ENCODE measurements around the gene PTPN4. TPM values are rescaled to one million over a fixed set of nuclear protein-coding genes. Genes with fewer than 3 reads are reported as not detected.
A peak's percentile ranks its signal among the peaks of the same experiment; 100 is the strongest.

The PTPN4 gene
- total RNA-seq, 1 experiment from 2014 or later: 46.8 TPM

- Mint-ChIP-seq H3K27ac (ENCODE audit: unreplicated experiment) (peak overlapping the region; percentile 81), H3K9me3 (ENCODE audit: unreplicated experiment) (no peaks in the 10 kb centered on the region), H3K36me3 (ENCODE audit: insufficient read depth, unreplicated experiment) (peaks cover 24% of the 10 kb centered on the region), H3K27me3 (ENCODE audit: insufficient read depth, unreplicated experiment) (no peaks in the 10 kb centered on the region), H3K4me1 (ENCODE audit: low read depth, unreplicated experiment) (peaks cover 28% of the 10 kb centered on the region), H3K4me3 (ENCODE audit: unreplicated experiment) (peak overlapping the region; percentile 74)
- peaks cover 9% of the 10 kb centered on the region for H3K4me1 ChIP-seq
- CTCF ChIA-PET: no interaction called here
- no peak for TF ChIP-seq CTCF (IDR thresholded peaks at IDR 0.05; ENCODE audit: insufficient read depth in 1 of 2, low read depth in 1 of 2, low read length in 1 of 2, severe bottlenecking in 1 of 2, unreplicated experiment in 1 of 2)
- peak overlapping the region; percentile 62 for H3K4me3 ChIP-seq (ENCODE audit: low read depth, low read length)
- H3K36me3 ChIP-seq (ENCODE audit: control insufficient read depth, insufficient read depth, low read length): no peaks in the 10 kb centered on the region
- no peaks in the 10 kb centered on the region for H3K27me3 ChIP-seq (replicated peaks; ENCODE audit: control insufficient read depth, insufficient read depth, low read length)
- no peak for DNase-seq
- BruUV-seq (replicated peaks): TSS peak; percentile 79
- no peaks in the 10 kb centered on the region for H3K9me3 ChIP-seq
- POLR2A ChIA-PET: interaction anchor here (0.6 to 1.3 kb wide), 10 partner anchors 8 to 525 kb away, joined by 3 to 13 read pairs (median 4); partner anchors contain the start of gene TMEM185B
- intact Hi-C loops (cut with micrococcal nuclease; ENCODE audit: unreplicated experiment): loop anchor here (2.0 to 10.0 kb wide), 4 partner anchors 20 to 258 kb away; partner anchors contain the start of gene PTPN4
Observed at GRCh38 chr2:120012363-120012762, 252.6 kb downstream of the PTPN4 start.

- Histone ChIP-seq H3K9me3 (no peaks in the 10 kb centered on the region), H3K4me1 (peaks cover 10% of the 10 kb centered on the region), H3K4me3 (ENCODE audit: low read depth, low read length) (peak within 1 kb of the TSS; percentile 62), H3K36me3 (ENCODE audit: control insufficient read depth, insufficient read depth, low read length) (no peaks in the 10 kb centered on the region), H3K27me3 (replicated peaks; ENCODE audit: control insufficient read depth, insufficient read depth, low read length) (no peaks in the 10 kb centered on the region)
- H3K4me1 Mint-ChIP-seq (ENCODE audit: low read depth, unreplicated experiment): peaks cover 24% of the 10 kb centered on the region
- BruUV-seq (replicated peaks): no TSS peak
- H3K4me3 Mint-ChIP-seq (ENCODE audit: unreplicated experiment): peak within 1 kb of the TSS; percentile 74
- ChIA-PET POLR2A (interaction anchor here (0.5 to 1.3 kb wide), 18 partner anchors 9 to 1999 kb away, joined by 3 to 13 read pairs (median 4); partner anchors contain the start of gene TMEM185B), CTCF (interaction anchor here (0.6 to 1.2 kb wide), 2 partner anchors 134 to 162 kb away, joined by 3 to 5 read pairs; no protein-coding TSS in a partner anchor)
- H3K9me3 Mint-ChIP-seq (ENCODE audit: unreplicated experiment): no peaks in the 10 kb centered on the region
- H3K27me3 Mint-ChIP-seq (ENCODE audit: insufficient read depth, unreplicated experiment): no peaks in the 10 kb centered on the region
- TF ChIP-seq CTCF (IDR thresholded peaks at IDR 0.05; ENCODE audit: insufficient read depth in 1 of 2, low read depth in 1 of 2, low read length in 1 of 2, severe bottlenecking in 1 of 2, unreplicated experiment in 1 of 2): no peak
- intact Hi-C loops (cut with micrococcal nuclease; ENCODE audit: unreplicated experiment): loop anchor here (1.0 to 10.0 kb wide), 5 partner anchors 20 to 258 kb away; partner anchors contain the start of gene PTPN4
- peak within 1 kb of the TSS; percentile 81 for H3K27ac Mint-ChIP-seq (ENCODE audit: unreplicated experiment)
- peak; percentile 95 to 96 for DNase-seq
- peaks cover 24% of the 10 kb centered on the region for H3K36me3 Mint-ChIP-seq (ENCODE audit: insufficient read depth, unreplicated experiment)
Observed at GRCh38 chr2:120012771-120013596, 253.3 kb downstream of the PTPN4 start, which contains the start of gene EPB41L5. Gene EPB41L5, plus strand, starts transcription at chr2:120013077. Its CDS starts 6,008 bp downstream, at chr2:120019085.

GRCh38 chr2:120013597-120014223 is 254.0 kb downstream of the PTPN4 start:
- H3K27me3 Mint-ChIP-seq (ENCODE audit: insufficient read depth, unreplicated experiment): no peaks in the 10 kb centered on the region
- peaks cover 23% of the 10 kb centered on the region for H3K4me1 Mint-ChIP-seq (ENCODE audit: low read depth, unreplicated experiment)
- peak overlapping the region; percentile 81 for H3K27ac Mint-ChIP-seq (ENCODE audit: unreplicated experiment)
- no peaks in the 10 kb centered on the region for H3K9me3 Mint-ChIP-seq (ENCODE audit: unreplicated experiment)
- intact Hi-C loops (cut with micrococcal nuclease; ENCODE audit: unreplicated experiment): loop anchor here (1.0 to 10.0 kb wide), 5 partner anchors 21 to 259 kb away; partner anchors contain the start of gene PTPN4
- Histone ChIP-seq H3K4me1 (peaks cover 12% of the 10 kb centered on the region), H3K9me3 (no peaks in the 10 kb centered on the region), H3K4me3 (ENCODE audit: low read depth, low read length) (peak overlapping the region; percentile 62), H3K27me3 (replicated peaks; ENCODE audit: control insufficient read depth, insufficient read depth, low read length) (no peaks in the 10 kb centered on the region), H3K36me3 (ENCODE audit: control insufficient read depth, insufficient read depth, low read length) (no peaks in the 10 kb centered on the region; the same call in 1 of the 2 replicates)
- TF ChIP-seq CTCF (IDR thresholded peaks at IDR 0.05; ENCODE audit: insufficient read depth in 1 of 2, low read depth in 1 of 2, low read length in 1 of 2, severe bottlenecking in 1 of 2, unreplicated experiment in 1 of 2): no peak
- peaks cover 24% of the 10 kb centered on the region for H3K36me3 Mint-ChIP-seq (ENCODE audit: insufficient read depth, unreplicated experiment)
- no peak for DNase-seq
- peak overlapping the region; percentile 74 for H3K4me3 Mint-ChIP-seq (ENCODE audit: unreplicated experiment)
- BruUV-seq (replicated peaks): TSS peak; percentile 64
- ChIA-PET POLR2A (interaction anchor here (0.5 kb wide), 1 partner anchor 146 kb away, joined by 4 read pairs; no protein-coding TSS in a partner anchor), CTCF (interaction anchor here (1.2 kb wide), 1 partner anchor 162 kb away, joined by 5 read pairs; no protein-coding TSS in a partner anchor)

All from Caco-2 (cell line).